ENCODE measurements around the gene SERPINE2. TPM values are rescaled to one million over a fixed set of nuclear protein-coding genes. Genes with fewer than 3 reads are reported as not detected.
A peak's percentile ranks its signal among the peaks of the same experiment; 100 is the strongest.
"Not testable (repeated sequence)": the region's sequence is repeated elsewhere in the genome, so short reads cannot be mapped to it uniquely, and the experiment has no call there.

SERPINE2 gene
- total and polyA plus RNA-seq, 8 donors, result 1.8 to 27.4 (median 11.2) TPM; not detected in 1

GRCh38 chr2:224009605-224010315 lies 29.3 kb downstream of the SERPINE2 start:
- no peaks in the 10 kb centered on the region for H3K36me3 ChIP-seq
- H3K9me3 ChIP-seq, result no peaks in the 10 kb centered on the region
- no peak overlapping the region for H3K4me3 ChIP-seq
- WGBS, 5 donors, result 49 to 58% (median 50%) methylated on average over 5 of the region's 5 CpGs
- H3K27ac ChIP-seq, result peak overlapping the region in 3 of 5 donors; percentile 51 to 78 (median 69)
- TF ChIP-seq POLR2AphosphoS5 (IDR thresholded peaks at IDR 0.05) (no peak), POLR2A (IDR thresholded peaks at IDR 0.05) (no peak), CTCF (IDR thresholded peaks at IDR 0.05) (no peak), EP300 (IDR thresholded peaks at IDR 0.05) (no peak)
- DNase-seq, result no peak
- peaks cover 9 to 28% (median 14%) of the 10 kb centered on the region in 4 donors for H3K4me1 ChIP-seq
- H3K27me3 ChIP-seq, result no peaks in the 10 kb centered on the region
- intact Hi-C loops (cut with DNase I; ENCODE audit: low total_unique reads), result no loop called here

- DNase-seq, result peak; percentile 39 to 72
- intact Hi-C loops (cut with DNase I; ENCODE audit: low total_unique reads), result no loop called here
- peak in 1 of 3 donors; percentile 43 for TF ChIP-seq POLR2AphosphoS5 (IDR thresholded peaks at IDR 0.05)
- TF ChIP-seq POLR2A (IDR thresholded peaks at IDR 0.05), result no peak
- H3K9me3 ChIP-seq, result no peaks in the 10 kb centered on the region
- peaks cover 9 to 25% (median 15%) of the 10 kb centered on the region in 4 donors for H3K4me1 ChIP-seq
- H3K4me3 ChIP-seq, result peak overlapping the region in 2 of 4 donors; percentile 5 to 19
- H3K27me3 ChIP-seq, result no peaks in the 10 kb centered on the region
- 28 to 61% (median 52%) methylated on average over 12 of the region's 12 CpGs for WGBS, 5 donors
- H3K27ac ChIP-seq, result peak overlapping the region; percentile 51 to 78 (median 65)
- no peaks in the 10 kb centered on the region for H3K36me3 ChIP-seq
Observed at GRCh38 chr2:224008702-224009261, 30.3 kb downstream of the SERPINE2 start.

- intact Hi-C loops (cut with DNase I; ENCODE audit: low total_unique reads), result no loop called here
- TF ChIP-seq EP300 (IDR thresholded peaks at IDR 0.05) (no peak), POLR2AphosphoS5 (IDR thresholded peaks at IDR 0.05) (no peak), CTCF (IDR thresholded peaks at IDR 0.05) (no peak), POLR2A (IDR thresholded peaks at IDR 0.05) (no peak)
- 45 to 63% (median 52%) methylated on average over 16 of the region's 16 CpGs for WGBS, 5 donors
- Histone ChIP-seq H3K4me3 (no peak overlapping the region), H3K27me3 (no peaks in the 10 kb centered on the region), H3K9me3 (no peaks in the 10 kb centered on the region), H3K27ac (no peak overlapping the region), H3K36me3 (no peaks in the 10 kb centered on the region), H3K4me1 (peaks cover 3 to 16% (median 7%) of the 10 kb centered on the region in 4 donors)
- peak in 1 of 2 donors; percentile 46 for DNase-seq
Observed at GRCh38 chr2:224004105-224004695, 34.9 kb downstream of the SERPINE2 start.

GRCh38 chr2:224000662-224001061 lies 38.4 kb downstream of the SERPINE2 start:
- H3K4me1 ChIP-seq; H3K9me3 ChIP-seq; intact Hi-C loops (cut with DNase I; ENCODE audit: low total_unique reads); H3K36me3 ChIP-seq; H3K27ac ChIP-seq; H3K27me3 ChIP-seq; DNase-seq; H3K4me3 ChIP-seq: not testable (repeated sequence)
- WGBS, 5 donors, result 93 to 97% (median 93%) methylated on average over 5 of the region's 5 CpGs

GRCh38 chr2:223999862-224000261 lies 39.2 kb downstream of the SERPINE2 start:
- no peaks in the 10 kb centered on the region for H3K9me3 ChIP-seq
- no peak overlapping the region for H3K4me3 ChIP-seq
- 79 to 87% (median 83%) methylated on average over 11 of the region's 11 CpGs for WGBS, 5 donors
- TF ChIP-seq CTCF (IDR thresholded peaks at IDR 0.05) (no peak), POLR2A (IDR thresholded peaks at IDR 0.05) (no peak), EP300 (IDR thresholded peaks at IDR 0.05) (no peak), POLR2AphosphoS5 (IDR thresholded peaks at IDR 0.05) (no peak)
- H3K4me1 ChIP-seq, result peaks cover 0 to 6% (median 0%) of the 10 kb centered on the region in 4 donors
- intact Hi-C loops (cut with DNase I; ENCODE audit: low total_unique reads), result no loop called here
- no peak for DNase-seq
- no peaks in the 10 kb centered on the region for H3K36me3 ChIP-seq
- H3K27ac ChIP-seq, result no peak overlapping the region
- no peaks in the 10 kb centered on the region for H3K27me3 ChIP-seq

Measured in stomach (tissue), 9 donors.